IPS-NIHi7 (cell line): ENCODE measurements around the gene CYP27A1.
"Not testable (repeated sequence)": the region's sequence is repeated elsewhere in the genome, so short reads cannot be mapped to it uniquely, and the experiment has no call there.

Experiments used
- DNase-seq: peaks from one replicate; pipeline ENCODE4 v3.0.0; 2012; ENCODE audit warnings: mixed read lengths; ENCODE audit errors: extremely low spot score

The CYP27A1 gene

DNA sequence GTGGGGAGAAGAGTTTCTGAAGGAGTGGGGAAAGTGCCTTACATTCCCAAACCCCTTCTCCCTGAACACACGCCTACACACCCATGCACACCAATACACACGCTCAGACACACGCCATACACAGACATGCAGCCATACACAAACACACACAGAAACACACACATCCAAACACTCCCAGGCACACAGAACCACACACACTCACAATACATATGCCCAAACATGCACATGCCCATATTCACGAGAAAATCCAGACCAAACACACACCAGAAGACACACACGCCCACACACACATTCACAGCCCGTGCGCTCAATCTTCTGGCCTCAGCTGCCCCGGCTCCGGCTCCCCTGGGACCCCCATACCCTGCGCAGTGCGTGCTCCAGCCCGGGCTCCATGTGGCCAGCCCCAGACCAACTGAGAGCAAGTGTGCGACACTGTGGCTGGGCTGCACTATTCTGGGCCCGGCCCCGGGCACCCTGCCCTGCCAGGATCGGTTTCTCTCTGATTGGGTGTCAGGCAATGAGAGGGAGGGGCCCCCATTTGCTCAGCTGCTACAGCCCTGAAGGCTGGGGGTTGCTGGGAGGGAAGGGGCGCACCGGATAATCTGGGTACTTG lies 49.5 kb downstream of the CYP27A1 start, which contains the start of gene PRKAG3:
PRKAG3 (minus strand) TSS at position 426 of the 613 bp plus-strand sequence.
- no peak for DNase-seq

- no peak for DNase-seq
Measured at GRCh38 chr2:218832081-218832480, 50.1 kb downstream of the CYP27A1 start.

- no peak for DNase-seq
Measured at GRCh38 chr2:218832520-218832919, 50.6 kb downstream of the CYP27A1 start.

- no peak for DNase-seq
Measured at GRCh38 chr2:218833023-218833609, 51.2 kb downstream of the CYP27A1 start.

DNA sequence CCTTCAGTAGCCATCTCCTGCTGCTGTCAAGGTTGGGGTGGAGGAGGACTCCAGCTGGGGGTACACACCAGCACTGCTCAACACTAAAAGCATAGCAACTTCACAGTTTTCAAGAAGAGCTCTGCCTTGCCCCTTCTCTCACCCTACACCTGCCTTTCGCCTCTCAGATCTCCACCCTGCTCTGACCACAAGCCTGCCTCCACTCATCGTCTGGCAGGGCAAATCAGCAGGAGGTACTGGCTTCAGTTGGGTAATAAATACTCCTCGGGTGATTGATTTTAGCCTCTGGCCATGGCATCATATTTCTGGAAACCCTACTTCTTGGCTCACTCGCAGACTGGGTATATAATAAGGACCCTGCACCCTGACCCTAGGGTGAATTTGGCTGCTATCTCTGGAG lies 52.7 kb downstream of the CYP27A1 start:
- DNase-seq, result no peak

GRCh38 chr2:218837495-218837894 lies 55.5 kb downstream of the CYP27A1 start:
- DNase-seq, result no peak

DNA sequence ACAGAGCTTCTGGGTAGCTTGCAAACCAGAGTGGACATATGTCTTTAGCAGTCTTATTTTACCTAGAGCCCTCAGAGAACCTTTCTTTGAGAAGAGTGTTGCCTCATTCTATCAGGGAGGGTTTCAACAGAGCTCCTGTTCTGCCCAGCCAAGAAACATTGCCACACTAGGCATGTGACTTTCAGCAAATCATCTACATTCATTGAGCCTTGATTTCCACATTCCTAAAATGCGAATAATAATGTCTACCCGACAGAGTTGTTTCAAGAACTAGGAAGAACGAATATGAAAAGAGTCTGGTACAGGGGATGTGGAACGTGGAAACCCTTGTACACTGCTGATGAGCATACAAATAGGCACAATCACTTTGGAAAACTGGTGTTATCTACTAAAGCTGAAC lies 57.5 kb downstream of the CYP27A1 start:
- no peak for DNase-seq

- DNase-seq, result no peak
Measured at GRCh38 chr2:218839888-218840287, 57.9 kb downstream of the CYP27A1 start.

DNA sequence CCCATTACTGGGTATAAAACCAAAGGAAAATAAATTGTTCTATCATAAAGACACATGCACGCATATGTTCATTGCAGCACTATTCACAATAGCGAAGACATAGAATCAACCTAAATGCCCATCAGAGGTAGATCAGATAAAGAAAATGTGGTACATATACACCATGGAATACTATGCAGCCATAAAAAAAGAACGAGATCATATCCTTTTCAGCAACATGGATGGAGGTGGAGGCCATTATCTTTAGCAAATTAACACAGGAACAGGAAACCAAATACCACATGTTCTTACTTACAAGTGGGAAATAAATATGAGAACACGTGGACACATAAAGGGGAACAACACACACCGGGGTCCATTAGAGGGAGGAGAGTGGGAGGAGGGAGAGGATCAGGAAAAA lies 62.4 kb downstream of the CYP27A1 start:
- DNase-seq, result not testable (repeated sequence)

DNA sequence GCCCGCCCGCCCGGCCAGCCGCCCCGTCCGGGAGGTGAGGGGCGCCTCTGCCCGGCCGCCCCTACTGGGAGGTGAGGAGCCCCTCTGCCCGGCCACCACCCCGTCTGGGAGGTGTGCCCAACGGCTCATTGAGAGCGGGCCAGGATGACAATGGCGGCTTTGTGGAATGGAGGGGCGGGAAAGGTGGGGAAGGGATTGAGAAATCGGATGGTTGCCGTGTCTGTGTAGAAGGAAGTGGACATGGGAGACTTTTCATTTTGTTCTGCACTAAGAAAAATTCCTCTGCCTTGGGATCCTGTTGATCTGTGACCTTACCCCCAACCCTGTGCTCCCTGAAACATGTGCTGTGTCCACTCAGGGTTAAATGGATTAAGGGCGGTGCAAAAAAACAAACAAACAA lies 65.0 kb downstream of the CYP27A1 start:
- DNase-seq, result not testable (repeated sequence)

DNA sequence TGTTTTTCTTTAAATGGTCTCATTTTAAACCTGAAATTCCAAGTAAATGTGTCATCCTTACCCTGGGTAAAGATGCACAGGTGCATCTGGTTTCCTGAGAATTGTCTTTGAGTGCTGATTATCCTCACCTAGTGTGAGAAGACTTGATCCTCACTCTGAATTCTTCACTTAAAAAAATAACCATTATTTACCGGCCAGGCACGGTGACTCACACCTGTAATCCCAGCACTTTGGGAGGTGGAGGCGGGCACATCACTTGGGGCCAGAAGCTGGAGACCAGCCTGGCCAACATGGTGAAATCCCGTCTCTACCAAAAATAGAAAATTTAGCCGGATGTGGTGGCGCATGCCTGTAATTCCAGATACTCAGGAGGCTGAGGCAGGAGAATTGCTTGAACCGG lies 67.8 kb downstream of the CYP27A1 start:
- DNase-seq, result no peak

DNA sequence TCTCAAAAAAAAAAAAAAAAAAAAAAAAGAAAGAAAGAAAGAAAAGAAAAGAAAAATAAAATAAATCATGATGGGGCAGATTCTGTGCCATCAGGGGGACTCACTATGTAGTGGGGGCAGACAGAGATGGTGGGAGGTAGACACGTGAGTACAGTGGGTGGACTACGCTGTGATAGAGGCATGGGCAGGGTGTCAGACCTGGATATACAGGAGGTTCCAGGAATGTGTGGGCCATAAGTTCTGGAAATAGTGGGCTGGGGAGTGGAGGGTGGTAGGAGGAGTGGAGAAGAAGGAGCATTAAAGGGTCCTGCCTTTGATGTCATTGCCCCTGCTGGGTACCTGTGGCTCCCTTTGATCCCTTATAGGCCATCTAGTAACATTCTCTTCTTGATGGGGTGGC lies 68.8 kb downstream of the CYP27A1 start:
- DNase-seq, result no peak

DNA sequence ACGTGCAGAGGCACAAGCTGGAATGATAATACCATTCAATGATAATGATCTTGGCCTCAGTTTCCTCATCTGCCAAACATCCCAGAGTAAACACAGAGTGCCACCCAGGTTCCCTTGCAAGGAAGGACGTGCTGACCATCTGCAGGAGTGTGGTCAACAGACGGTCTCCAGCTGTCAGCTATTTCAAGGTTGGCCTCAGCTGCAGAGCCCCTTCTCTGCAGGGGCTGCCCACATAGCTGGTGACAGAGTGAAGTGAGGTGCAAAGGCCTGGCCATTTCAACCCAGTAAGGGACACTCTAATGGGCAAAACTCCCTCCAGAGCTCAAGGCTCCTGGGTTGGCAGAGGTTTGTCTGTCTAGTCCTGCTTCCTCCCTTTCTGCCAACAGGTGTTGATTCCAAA lies 69.3 kb downstream of the CYP27A1 start:
- DNase-seq, result no peak

DNA sequence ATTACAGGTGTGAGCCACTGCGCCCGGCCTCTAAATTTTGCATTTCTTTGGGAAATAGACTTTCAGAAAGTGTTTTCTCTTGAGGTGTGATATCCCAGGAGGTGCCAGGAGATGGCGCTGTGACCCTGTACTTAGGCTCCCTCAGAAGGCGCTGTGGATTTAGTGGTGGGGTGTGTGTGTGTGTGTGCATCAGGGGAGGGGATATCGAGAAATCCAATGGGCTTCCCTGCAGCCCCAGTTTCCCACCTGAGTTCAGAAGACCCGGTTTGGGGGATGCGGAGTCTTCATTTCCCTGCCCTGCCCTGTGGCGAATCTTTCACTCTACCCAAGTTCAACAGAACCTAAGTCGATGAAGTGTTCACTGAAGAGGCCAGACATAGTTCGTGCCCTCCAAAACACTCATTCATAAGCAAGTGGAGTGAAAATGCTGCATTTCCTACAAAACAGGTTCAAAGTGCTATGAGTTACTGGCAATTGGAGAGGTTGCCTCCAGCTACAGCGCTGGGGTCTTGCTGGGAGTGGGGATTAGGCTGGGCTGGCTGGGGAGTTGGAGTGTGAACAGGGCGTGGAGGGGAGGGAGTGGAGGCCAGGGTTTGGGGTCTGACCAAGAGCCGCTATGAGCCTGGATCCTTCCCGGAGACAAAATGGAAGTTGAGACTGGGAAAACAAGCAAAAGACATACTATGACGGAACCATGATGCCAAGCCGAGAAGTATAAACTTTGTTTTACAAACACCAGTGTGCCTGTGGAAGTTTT lies 71.1 kb downstream of the CYP27A1 start:
- peak; percentile 67 for DNase-seq

- no peak for DNase-seq
Measured at GRCh38 chr2:218853766-218854165, 71.8 kb downstream of the CYP27A1 start.

GRCh38 chr2:218854860-218855259 lies 72.9 kb downstream of the CYP27A1 start:
- no peak for DNase-seq

- DNase-seq, result no peak
Measured at GRCh38 chr2:218855305-218856166, 73.6 kb downstream of the CYP27A1 start.

GRCh38 chr2:218856167-218856895 lies 74.4 kb downstream of the CYP27A1 start:
- no peak for DNase-seq

GRCh38 chr2:218856896-218857243 lies 74.9 kb downstream of the CYP27A1 start:
- DNase-seq, result no peak

- no peak for DNase-seq
Measured at GRCh38 chr2:218857371-218858137, 75.6 kb downstream of the CYP27A1 start.

DNA sequence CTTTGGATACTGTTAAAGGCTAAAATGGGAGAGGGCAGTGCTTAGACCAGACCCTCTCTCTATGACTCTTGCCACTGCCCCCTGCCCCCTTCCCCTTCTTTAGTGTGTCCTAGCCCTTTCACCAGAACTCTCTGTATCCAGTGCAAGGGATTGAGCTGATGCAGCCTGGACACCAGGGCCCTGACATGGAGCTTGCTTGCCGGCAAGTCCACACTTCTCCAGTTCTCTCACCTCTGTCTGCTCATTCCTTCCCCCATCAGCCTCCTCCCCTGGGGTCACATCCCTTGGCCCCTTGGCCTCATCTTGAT lies 76.1 kb downstream of the CYP27A1 start:
- DNase-seq, result no peak
